Upper lobe of right lung (tissue), 1 donor: ENCODE data around the gene DUOXA2. TPM values are rescaled to one million over a fixed set of nuclear protein-coding genes. Genes with fewer than 3 reads are reported as not detected.
A peak's percentile ranks its signal among the peaks of the same experiment; 100 is the strongest.
"Not testable (repeated sequence)": the region's sequence is repeated elsewhere in the genome, so short reads cannot be mapped to it uniquely, and the experiment has no call there.

Experiments
- ATAC-seq: fragments of 200-7000 bp; cut with Tn5 transposase; one replicate; pipeline ENCODE4 v1.9.1; 2020; ENCODE audit warnings: mild to moderate bottlenecking, moderate library complexity
- DNase-seq: peaks from one replicate; pipeline ENCODE4 v3.0.0-alpha.2; 2020
- H3K27ac ChIP-seq: fragments of 200-600 bp; one replicate; pipeline ENCODE4 v1.8.0; 2022
- H3K27me3 ChIP-seq: fragments of 200-600 bp; one replicate; pipeline ENCODE4 v1.8.0; 2022; ENCODE audit warnings: mild to moderate bottlenecking
- H3K36me3 ChIP-seq: fragments of 200-600 bp; one replicate; pipeline ENCODE4 v1.8.0; 2022
- H3K4me1 ChIP-seq: fragments of 200-600 bp; one replicate; pipeline ENCODE4 v1.8.0; 2022
- H3K4me3 ChIP-seq: fragments of 200-600 bp; one replicate; pipeline ENCODE4 v1.8.0; 2022; ENCODE audit warnings: mild to moderate bottlenecking
- H3K9me3 ChIP-seq: fragments of 200-600 bp; one replicate; pipeline ENCODE4 v1.8.0; 2022
- CTCF ChIP-seq: fragments of 200-600 bp; IDR thresholded peaks from one replicate; pipeline ENCODE4 v1.8.0; 2022; ENCODE audit warnings: antibody characterized with exemption
- intact Hi-C: fragments of 100-400 bp; cut with DNase I; formaldehyde crosslinking; loops from one replicate; pipeline ENCODE4 v1.11.0; 2022
- total RNA-seq: library from RNA; stranded (reverse); fragmentation: NEBNext Ultra II Directional; extraction: Animal tissue kit (Norgen Biotek cat#: 25700); gene quantifications from one replicate; pipeline ENCODE4 v1.2.1, GENCODE V29; 2021
- donor health status: DM: no; HTN: yes; CAD: no; lungs with severe emphysema.

DUOXA2 gene
- total RNA-seq, 1 donor from 2014 or later = not detected

GRCh38 chr15:45132844-45133560, 18.9 kb downstream of the DUOXA2 start:
- Histone ChIP-seq H3K27me3 (peaks cover 50% of the 10 kb centered on the region), H3K4me1 (peaks cover 9% of the 10 kb centered on the region), H3K36me3 (no peaks in the 10 kb centered on the region), H3K4me3 (no peak overlapping the region), H3K27ac (no peak overlapping the region), H3K9me3 (no peaks in the 10 kb centered on the region)
- no peak for TF ChIP-seq CTCF
- DNase-seq = no peak
- no peak for ATAC-seq
- intact Hi-C loops = no loop called here

GRCh38 chr15:45133561-45133920, 19.4 kb downstream of the DUOXA2 start:
- no peak overlapping the region for H3K27ac ChIP-seq
- peak; percentile 70 for DNase-seq
- intact Hi-C loops = no loop called here
- no peaks in the 10 kb centered on the region for H3K36me3 ChIP-seq
- H3K9me3 ChIP-seq = no peaks in the 10 kb centered on the region
- peaks cover 45% of the 10 kb centered on the region for H3K27me3 ChIP-seq
- ATAC-seq = peak; percentile 2
- H3K4me1 ChIP-seq = peaks cover 9% of the 10 kb centered on the region
- no peak overlapping the region for H3K4me3 ChIP-seq
- TF ChIP-seq CTCF = no peak

- H3K27me3 ChIP-seq = peaks cover 40% of the 10 kb centered on the region
Observed at GRCh38 chr15:45134046-45134445, 19.9 kb downstream of the DUOXA2 start.

GRCh38 chr15:45134682-45135604, 20.8 kb downstream of the DUOXA2 start:
- TF ChIP-seq CTCF = no peak
- ATAC-seq = no peak
- H3K4me1 ChIP-seq = peaks cover 9% of the 10 kb centered on the region
- no peaks in the 10 kb centered on the region for H3K36me3 ChIP-seq
- H3K4me3 ChIP-seq = peak overlapping the region; percentile 14
- intact Hi-C loops = no loop called here
- DNase-seq = peak; percentile 71
- H3K27ac ChIP-seq = no peak overlapping the region
- H3K27me3 ChIP-seq = peaks cover 31% of the 10 kb centered on the region
- no peaks in the 10 kb centered on the region for H3K9me3 ChIP-seq

More at GRCh38 chr15:45134046-45134445, 19.9 kb downstream of the DUOXA2 start:
- DNase-seq = peak; percentile 58
- Histone ChIP-seq H3K9me3 (no peaks in the 10 kb centered on the region), H3K4me1 (peaks cover 9% of the 10 kb centered on the region), H3K4me3 (no peak overlapping the region), H3K36me3 (no peaks in the 10 kb centered on the region), H3K27ac (no peak overlapping the region)
- TF ChIP-seq CTCF = no peak
- intact Hi-C loops = no loop called here
- ATAC-seq = no peak

- H3K4me3 ChIP-seq, H3K27ac ChIP-seq, H3K4me1 ChIP-seq, H3K36me3 ChIP-seq, intact Hi-C loops, ATAC-seq, DNase-seq, H3K9me3 ChIP-seq: not testable (repeated sequence)
- peaks cover 24% of the 10 kb centered on the region for H3K27me3 ChIP-seq
Observed at GRCh38 chr15:45135705-45136377, 21.7 kb downstream of the DUOXA2 start.
